ENCODE data around the gene AMBP.

GRCh38 chr9:114110180-114110579 lies 32.1 kb upstream of the AMBP start:
- TF ChIP-seq, protein P1, sequence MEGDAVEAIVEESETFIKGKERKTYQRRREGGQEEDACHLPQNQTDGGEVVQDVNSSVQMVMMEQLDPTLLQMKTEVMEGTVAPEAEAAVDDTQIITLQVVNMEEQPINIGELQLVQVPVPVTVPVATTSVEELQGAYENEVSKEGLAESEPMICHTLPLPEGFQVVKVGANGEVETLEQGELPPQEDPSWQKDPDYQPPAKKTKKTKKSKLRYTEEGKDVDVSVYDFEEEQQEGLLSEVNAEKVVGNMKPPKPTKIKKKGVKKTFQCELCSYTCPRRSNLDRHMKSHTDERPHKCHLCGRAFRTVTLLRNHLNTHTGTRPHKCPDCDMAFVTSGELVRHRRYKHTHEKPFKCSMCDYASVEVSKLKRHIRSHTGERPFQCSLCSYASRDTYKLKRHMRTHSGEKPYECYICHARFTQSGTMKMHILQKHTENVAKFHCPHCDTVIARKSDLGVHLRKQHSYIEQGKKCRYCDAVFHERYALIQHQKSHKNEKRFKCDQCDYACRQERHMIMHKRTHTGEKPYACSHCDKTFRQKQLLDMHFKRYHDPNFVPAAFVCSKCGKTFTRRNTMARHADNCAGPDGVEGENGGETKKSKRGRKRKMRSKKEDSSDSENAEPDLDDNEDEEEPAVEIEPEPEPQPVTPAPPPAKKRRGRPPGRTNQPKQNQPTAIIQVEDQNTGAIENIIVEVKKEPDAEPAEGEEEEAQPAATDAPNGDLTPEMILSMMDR (IDR thresholded peaks at IDR 0.05; ENCODE audit: low read length) = no peak
- no peak for TF ChIP-seq EZH2 (IDR thresholded peaks at IDR 0.05; ENCODE audit: borderline replicate concordance, low read length)
